ENCODE measurements around the gene NALCN.

DNA sequence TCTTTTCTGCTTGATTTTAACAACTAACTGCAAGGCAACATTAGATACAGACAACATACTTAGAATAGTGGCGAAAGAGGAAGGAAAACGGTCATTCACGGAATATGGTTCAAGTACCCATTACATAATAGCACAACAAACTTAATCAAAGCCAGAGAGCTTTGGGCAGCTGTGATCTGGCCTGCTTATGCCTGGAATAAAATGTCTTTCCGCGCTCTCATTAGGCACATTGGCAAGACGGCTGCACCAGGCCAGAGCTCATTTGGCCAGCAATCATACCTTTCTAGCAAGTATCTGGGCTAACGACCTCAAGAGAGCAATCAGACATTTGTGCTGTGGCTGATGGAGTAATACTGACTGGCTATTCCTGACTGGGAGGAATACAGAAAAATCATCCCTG is 112.8 kb downstream of the NALCN start:
- TF ChIP-seq CHD2 (IDR thresholded peaks at IDR 0.05; ENCODE audit: low read length): no peak
- no peak for TF ChIP-seq JUN (IDR thresholded peaks at IDR 0.05; ENCODE audit: low read depth, low read length)
- TF ChIP-seq MAFK (IDR thresholded peaks at IDR 0.05; ENCODE audit: low read depth, low read length): no peak
- TF ChIP-seq TAF1 (IDR thresholded peaks at IDR 0.05; ENCODE audit: low read depth, low read length): no peak
- no peak for TF ChIP-seq GABPA (IDR thresholded peaks at IDR 0.05; ENCODE audit: borderline replicate concordance, insufficient read depth, low read length)
- TF ChIP-seq, protein P1, sequence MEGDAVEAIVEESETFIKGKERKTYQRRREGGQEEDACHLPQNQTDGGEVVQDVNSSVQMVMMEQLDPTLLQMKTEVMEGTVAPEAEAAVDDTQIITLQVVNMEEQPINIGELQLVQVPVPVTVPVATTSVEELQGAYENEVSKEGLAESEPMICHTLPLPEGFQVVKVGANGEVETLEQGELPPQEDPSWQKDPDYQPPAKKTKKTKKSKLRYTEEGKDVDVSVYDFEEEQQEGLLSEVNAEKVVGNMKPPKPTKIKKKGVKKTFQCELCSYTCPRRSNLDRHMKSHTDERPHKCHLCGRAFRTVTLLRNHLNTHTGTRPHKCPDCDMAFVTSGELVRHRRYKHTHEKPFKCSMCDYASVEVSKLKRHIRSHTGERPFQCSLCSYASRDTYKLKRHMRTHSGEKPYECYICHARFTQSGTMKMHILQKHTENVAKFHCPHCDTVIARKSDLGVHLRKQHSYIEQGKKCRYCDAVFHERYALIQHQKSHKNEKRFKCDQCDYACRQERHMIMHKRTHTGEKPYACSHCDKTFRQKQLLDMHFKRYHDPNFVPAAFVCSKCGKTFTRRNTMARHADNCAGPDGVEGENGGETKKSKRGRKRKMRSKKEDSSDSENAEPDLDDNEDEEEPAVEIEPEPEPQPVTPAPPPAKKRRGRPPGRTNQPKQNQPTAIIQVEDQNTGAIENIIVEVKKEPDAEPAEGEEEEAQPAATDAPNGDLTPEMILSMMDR (IDR thresholded peaks at IDR 0.05; ENCODE audit: control extremely low read depth in 1 of 3, insufficient read depth in 1 of 3, low read depth in 1 of 3, low read length in 3 of 3): no peak
- no peak for TF ChIP-seq FOSL1 (IDR thresholded peaks at IDR 0.05; ENCODE audit: insufficient read depth, low read depth, low read length)
- no peak for TF ChIP-seq SRF (IDR thresholded peaks at IDR 0.05; ENCODE audit: low read depth, low read length)
- TF ChIP-seq RAD21 (IDR thresholded peaks at IDR 0.05 in 1 of 2, conservative IDR thresholded peaks at IDR 0.05 in 1 of 2; ENCODE audit: low read depth in 2 of 2, low read length in 2 of 2): no peak
- TF ChIP-seq KDM1A (IDR thresholded peaks at IDR 0.05; ENCODE audit: borderline replicate concordance, low read length): no peak
- no peak for TF ChIP-seq SIRT6 (IDR thresholded peaks at IDR 0.05; ENCODE audit: low read length)
- TF ChIP-seq RNF2 (IDR thresholded peaks at IDR 0.05; ENCODE audit: borderline replicate concordance, low read depth, low read length, missing control alignments, poor library complexity, severe bottlenecking): no peak
- TF ChIP-seq, protein P2, sequence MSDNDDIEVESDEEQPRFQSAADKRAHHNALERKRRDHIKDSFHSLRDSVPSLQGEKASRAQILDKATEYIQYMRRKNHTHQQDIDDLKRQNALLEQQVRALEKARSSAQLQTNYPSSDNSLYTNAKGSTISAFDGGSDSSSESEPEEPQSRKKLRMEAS (IDR thresholded peaks at IDR 0.05): no peak
- TF ChIP-seq KDM4A (IDR thresholded peaks at IDR 0.05; ENCODE audit: low read depth, low read length, severe bottlenecking): no peak

Data from H1 (cell line).